Measurements from ENCODE around the gene HEBP2. TPM values are rescaled to one million over a fixed set of nuclear protein-coding genes. Genes with fewer than 3 reads are reported as not detected.

Gene HEBP2
- total RNA-seq, 2 experiments from 2014 or later: 14.0 to 36.2 TPM

DNA sequence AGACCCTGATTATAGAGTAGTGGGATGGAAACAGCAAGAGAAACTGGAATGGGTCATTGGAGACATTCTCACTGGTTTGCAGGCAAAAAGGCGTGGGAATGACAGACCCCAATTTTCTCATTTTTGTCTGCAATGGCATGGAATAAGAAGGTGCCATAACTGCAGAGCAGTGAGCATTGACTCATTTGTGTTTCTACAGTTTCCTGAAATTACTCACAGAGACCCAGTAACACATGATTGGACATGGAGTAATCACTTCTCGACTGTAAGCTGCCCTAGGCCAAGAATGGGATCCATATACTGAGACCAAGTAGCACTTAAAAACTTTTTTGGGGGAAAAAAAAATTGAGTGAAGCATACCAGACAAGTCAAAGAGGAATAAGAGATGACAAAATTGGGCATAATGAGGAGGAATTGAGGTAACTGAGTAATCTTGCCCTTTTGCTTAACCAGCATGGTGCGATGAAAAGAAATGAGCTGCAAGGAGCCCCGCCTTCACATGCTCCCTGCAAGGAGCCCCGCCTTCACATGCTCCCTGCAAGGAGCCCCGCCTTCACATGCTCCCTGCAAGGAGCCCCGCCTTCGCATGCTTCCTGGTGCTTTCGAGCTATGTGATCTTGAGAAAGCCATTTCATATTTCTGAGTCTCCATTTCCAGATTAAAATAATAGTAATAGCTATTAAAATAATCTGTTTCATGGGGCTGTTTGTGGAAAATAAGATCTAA lies 51.1 kb downstream of the HEBP2 start:
- Histone ChIP-seq H2AFZ (ENCODE audit: low read length) (no peak overlapping the region), H3K79me2 (ENCODE audit: insufficient read depth, low read depth, low read length) (no peaks in the 10 kb centered on the region), H3K4me1 (ENCODE audit: insufficient read depth, low read length, poor library complexity, severe bottlenecking) (peaks cover 19% of the 10 kb centered on the region), H3K9me3 (ENCODE audit: low read length) (no peaks in the 10 kb centered on the region), H3K36me3 (ENCODE audit: insufficient read depth, low read length) (no peaks in the 10 kb centered on the region), H3K9me2 (ENCODE audit: insufficient read depth, low read length) (no peaks in the 10 kb centered on the region), H3K27ac (ENCODE audit: low read depth, low read length, poor library complexity, severe bottlenecking) (no peak overlapping the region), H4K20me1 (ENCODE audit: insufficient read depth, low read length) (no peaks in the 10 kb centered on the region), H3K4me3 (ENCODE audit: low read depth, low read length, poor library complexity, severe bottlenecking) (no peak overlapping the region), H3K4me2 (ENCODE audit: low read length) (peak overlapping the region; percentile 62; the same call in 1 of the 2 replicates)
- no TSS peak for BruUV-seq (replicated peaks)
- TF ChIP-seq CTCF (conservative IDR thresholded peaks at IDR 0.05; ENCODE audit: low read length) (no peak), EZH2phosphoT487 (IDR thresholded peaks at IDR 0.05; ENCODE audit: borderline replicate concordance, low read depth, low read length) (no peak)
- CTCF ChIA-PET (ENCODE audit: unreplicated experiment): interaction anchor here (0.6 to 0.9 kb wide), 2 partner anchors 54 to 176 kb away, joined by 3 to 4 read pairs; no protein-coding TSS in a partner anchor
- intact Hi-C loops (cut with micrococcal nuclease; ENCODE audit: unreplicated experiment): no loop called here
- no peak for DNase-seq (ENCODE audit: low spot score)
- POLR2A ChIA-PET: interaction anchor here (0.7 to 1.6 kb wide), 13 partner anchors 9 to 45 kb away, joined by 3 to 10 read pairs (median 3); partner anchors contain the start of gene NHSL1

DNA sequence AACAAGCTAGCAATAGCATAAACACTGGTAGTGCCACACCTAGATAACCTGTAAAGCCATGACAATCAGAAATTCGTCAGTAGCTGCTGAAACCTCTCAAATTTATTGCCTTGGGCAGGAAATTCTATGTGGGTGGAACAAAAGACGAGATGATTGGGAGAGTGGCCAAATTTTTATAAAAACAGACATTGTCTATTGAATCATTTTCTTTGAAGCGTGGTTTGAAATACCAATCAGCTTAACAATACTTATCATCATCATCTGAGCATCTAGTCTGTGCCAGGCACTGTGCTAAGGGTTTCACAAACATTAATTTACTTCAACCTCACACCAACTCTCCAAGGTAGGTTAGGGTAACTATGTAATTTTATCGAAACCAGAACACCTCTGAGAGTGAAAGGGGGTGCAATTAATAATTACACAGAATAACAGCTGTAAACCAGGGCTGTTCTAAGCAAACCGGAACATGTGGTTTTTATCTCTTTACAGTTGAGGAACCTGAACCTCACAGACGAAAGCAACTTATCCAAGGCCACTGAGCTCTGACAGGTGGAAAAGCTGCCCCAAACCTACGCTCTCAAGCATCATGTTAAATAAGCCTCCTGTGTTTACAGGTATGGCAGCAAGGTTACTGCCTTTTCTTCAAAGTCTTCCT lies 51.9 kb downstream of the HEBP2 start:
- no peaks in the 10 kb centered on the region for H3K36me3 ChIP-seq (ENCODE audit: insufficient read depth, low read length)
- CTCF ChIA-PET (ENCODE audit: unreplicated experiment): interaction anchor here (0.6 to 0.9 kb wide), 2 partner anchors 53 to 175 kb away, joined by 3 to 4 read pairs; no protein-coding TSS in a partner anchor
- no peaks in the 10 kb centered on the region for H3K9me3 ChIP-seq (ENCODE audit: low read length)
- H3K79me2 ChIP-seq (ENCODE audit: insufficient read depth, low read depth, low read length): no peaks in the 10 kb centered on the region
- POLR2A ChIA-PET: interaction anchor here (0.7 to 1.6 kb wide), 13 partner anchors 9 to 45 kb away, joined by 3 to 10 read pairs (median 3); partner anchors contain the start of gene NHSL1
- H3K27ac ChIP-seq (ENCODE audit: low read depth, low read length, poor library complexity, severe bottlenecking): peak overlapping the region; percentile 4
- H2AFZ ChIP-seq (ENCODE audit: low read length): peak overlapping the region; percentile 17; the same call in 1 of the 2 replicates
- H3K9me2 ChIP-seq (ENCODE audit: insufficient read depth, low read length): no peaks in the 10 kb centered on the region
- peak; percentile 61 for DNase-seq (ENCODE audit: low spot score)
- peaks cover 19% of the 10 kb centered on the region for H3K4me1 ChIP-seq (ENCODE audit: insufficient read depth, low read length, poor library complexity, severe bottlenecking)
- intact Hi-C loops (cut with micrococcal nuclease; ENCODE audit: unreplicated experiment): loop anchor here (2.0 kb wide), 1 partner anchor 43 kb away; the partner anchor contains the start of gene NHSL1
- no peaks in the 10 kb centered on the region for H4K20me1 ChIP-seq (ENCODE audit: insufficient read depth, low read length)
- TF ChIP-seq EZH2phosphoT487 (IDR thresholded peaks at IDR 0.05; ENCODE audit: borderline replicate concordance, low read depth, low read length) (no peak), CTCF (conservative IDR thresholded peaks at IDR 0.05; ENCODE audit: low read length) (no peak)
- peak overlapping the region; percentile 7 for H3K4me3 ChIP-seq (ENCODE audit: low read depth, low read length, poor library complexity, severe bottlenecking)
- peak overlapping the region; percentile 62 for H3K4me2 ChIP-seq (ENCODE audit: low read length)
- no TSS peak for BruUV-seq (replicated peaks)

Data from OCI-LY7 (cell line).